Stimulated activated CD4-positive, alpha-beta T cell treated with anti-CD3 and anti-CD28 coated beads, Interleukin-12 subunit alpha, Interleukin-12 subunit beta, amount 100 ng/mL, for 4 hours (primary cell): ENCODE measurements around the gene ZNF524.
A peak's percentile ranks its signal among the peaks of the same experiment; 100 is the strongest.

Experiments
- DNase-seq: peaks from one replicate; pipeline ENCODE4 v3.0.0-alpha.2; 2020

The ZNF524 gene

DNA sequence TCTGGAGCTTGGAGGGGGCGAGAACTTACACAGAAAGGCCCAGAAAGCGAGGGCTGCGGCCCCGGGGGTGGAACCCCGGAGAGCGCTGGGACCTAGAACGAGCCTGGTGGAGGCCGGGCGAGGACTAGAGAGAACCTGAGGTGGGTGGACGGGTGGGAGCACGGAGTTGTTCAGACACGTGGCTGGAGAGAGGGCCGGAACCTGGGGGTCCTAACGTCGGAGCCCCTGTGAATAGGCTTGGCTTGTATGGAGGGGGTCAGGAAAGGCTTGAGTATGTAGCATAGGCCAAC is 43.7 kb downstream of the ZNF524 start:
- no peak for DNase-seq

DNA sequence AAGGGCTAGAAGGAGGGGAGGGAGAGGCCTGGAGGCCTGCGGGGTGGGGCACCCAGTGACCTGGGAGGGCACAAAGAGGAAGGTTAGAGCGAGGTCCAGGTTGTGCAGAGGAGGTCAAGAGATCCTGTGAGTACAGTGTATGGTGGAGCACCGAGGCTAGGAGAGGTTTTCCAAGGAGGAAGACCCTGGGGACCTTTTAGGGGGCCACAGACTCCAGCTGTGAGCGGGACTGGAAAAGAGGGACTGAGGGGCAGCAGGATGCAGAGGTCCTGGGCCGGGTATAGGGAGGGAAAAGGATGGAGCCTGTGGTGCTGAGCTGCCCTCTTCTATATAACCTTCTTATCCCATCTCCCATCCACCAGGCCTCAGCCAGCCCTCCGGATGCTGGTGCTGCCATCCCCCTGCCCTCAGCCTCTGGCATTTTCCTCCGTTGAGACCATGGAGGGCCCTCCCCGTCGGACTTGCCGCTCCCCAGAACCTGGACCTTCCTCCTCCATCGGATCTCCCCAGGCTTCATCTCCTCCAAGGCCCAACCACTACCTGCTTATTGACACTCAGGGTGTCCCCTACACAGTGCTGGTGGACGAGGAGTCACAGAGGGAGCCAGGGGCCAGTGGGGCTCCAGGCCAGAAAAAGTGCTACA is 44.2 kb downstream of the ZNF524 start:
- DNase-seq = no peak

DNA sequence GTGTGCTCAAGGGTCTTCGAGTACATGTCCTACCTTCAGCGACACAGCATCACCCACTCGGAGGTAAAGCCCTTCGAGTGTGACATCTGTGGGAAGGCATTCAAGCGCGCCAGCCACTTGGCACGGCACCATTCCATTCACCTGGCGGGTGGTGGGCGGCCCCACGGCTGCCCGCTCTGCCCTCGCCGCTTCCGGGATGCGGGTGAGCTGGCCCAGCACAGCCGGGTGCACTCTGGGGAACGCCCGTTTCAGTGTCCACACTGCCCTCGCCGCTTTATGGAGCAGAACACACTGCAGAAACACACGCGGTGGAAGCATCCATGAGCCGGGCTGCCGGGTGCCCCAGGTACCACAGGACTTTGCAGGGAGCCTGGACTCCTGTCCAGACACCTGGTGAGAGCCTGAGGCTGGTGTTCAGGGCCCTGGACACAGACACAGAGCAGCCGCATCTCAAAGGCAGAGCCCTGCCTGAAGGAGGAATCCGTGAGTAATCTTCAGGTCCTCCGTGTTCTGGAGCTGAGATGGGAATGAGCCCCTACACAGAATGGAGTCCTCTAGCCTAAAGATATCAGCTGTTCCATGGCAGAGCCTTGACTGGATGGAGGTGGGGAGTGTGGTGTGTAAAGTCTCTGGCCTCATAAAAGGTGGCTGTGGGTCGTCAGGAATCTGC is 44.9 kb downstream of the ZNF524 start:
- no peak for DNase-seq

DNA sequence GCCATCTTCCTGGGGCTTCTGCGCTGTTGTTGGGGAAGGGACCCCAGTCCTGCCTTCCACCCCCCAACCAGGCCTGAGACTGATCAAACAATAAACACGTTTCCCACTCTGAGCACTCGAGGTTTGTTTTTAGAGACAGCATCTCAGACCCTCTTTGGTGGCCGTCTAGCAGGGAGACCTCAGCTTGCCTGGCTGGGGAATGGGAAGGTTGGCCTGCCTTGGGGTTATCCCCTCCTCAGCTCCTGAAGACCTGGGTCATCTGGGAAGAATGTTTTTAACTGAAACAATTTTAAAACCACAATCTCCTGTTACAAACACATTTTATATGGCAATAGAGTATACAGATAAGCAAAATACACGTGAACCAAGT is 45.4 kb downstream of the ZNF524 start:
- no peak for DNase-seq

DNA sequence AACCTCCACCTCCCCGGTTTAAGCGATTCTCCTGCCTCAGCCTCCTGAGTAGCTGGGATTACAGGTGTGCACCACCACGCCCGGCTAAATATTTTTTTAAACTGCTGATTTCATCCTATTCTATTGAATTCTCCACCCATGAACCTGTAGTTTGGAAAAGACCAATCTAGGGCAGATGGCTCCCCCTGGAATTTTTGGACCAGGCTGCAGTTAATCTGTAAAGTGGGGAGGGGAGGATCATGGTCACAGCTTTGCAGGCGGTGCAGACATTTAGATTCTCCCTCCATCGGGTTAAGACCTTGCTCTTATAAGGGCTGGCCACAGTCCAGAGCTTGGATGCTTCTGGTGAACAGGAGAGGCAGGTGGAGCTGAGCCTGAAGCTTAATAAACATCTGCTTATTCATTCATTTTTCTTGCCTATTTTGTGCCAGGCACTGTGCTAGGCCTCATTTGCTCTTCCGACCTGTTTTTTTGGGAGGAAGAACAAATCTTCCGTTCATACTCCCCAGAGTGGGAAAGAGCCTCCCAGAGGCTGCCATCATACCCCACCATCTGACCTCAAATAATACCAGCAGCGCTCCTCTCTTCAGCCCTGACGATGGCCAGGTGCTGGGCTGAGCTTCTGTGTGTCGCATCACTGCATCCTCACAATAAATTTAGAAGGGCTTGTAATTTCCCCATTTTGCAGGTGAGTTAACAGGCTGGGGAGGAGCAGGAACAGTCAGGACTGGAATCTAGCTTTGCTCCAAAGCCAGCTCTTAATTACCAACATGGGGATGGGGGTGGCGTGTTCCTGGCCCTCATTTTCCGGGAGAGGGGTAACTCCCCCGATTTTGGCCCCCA is 47.0 kb downstream of the ZNF524 start:
- no peak for DNase-seq

DNA sequence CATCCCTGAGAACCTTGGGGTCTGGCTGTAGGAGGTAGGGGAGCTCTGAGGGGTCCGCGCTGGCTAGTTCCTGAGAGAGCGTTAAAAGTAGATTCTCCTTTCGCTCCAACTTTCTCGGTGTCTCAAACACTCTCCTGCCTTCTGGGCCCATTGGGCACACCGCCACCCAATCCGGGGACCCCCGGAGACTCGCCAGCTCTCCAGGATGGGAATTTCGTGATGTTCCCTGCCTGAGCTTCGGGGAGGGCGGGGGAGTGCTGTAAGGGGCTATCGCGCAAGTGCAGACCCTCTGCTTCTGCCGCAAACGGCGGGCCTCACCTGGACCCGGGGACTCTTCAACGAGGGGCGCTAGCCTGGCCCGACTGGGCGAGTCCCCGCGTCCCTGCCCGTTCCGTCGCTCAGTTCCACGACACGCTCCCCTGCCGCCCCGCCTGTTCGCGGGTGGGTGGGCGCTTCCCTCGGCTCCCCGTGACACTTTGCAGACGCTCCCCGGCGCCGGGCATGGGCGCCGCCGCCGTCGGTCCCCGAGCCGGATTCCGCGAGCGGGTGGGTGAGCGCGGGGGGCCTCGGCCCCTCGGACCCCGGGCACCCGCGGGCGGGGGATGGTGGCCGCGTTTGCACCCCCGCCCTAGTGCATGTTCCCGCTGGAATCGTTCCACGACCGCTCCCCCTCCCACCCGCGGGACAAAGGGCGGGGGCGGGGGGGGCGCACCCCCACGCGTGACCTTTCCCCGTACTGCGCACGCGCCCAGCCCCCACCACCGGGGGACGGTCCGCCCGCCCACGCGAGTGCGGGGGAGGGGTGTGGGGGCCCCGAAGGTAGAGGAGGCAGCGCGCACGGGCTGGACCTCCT is 47.9 kb downstream of the ZNF524 start, which contains the start of gene CCDC106:
TSS of gene CCDC106 (plus strand) at position 481 of the 853 bp plus-strand sequence. CDS start 835 bp downstream, outside the sequence.
- DNase-seq = peak; percentile 52

DNA sequence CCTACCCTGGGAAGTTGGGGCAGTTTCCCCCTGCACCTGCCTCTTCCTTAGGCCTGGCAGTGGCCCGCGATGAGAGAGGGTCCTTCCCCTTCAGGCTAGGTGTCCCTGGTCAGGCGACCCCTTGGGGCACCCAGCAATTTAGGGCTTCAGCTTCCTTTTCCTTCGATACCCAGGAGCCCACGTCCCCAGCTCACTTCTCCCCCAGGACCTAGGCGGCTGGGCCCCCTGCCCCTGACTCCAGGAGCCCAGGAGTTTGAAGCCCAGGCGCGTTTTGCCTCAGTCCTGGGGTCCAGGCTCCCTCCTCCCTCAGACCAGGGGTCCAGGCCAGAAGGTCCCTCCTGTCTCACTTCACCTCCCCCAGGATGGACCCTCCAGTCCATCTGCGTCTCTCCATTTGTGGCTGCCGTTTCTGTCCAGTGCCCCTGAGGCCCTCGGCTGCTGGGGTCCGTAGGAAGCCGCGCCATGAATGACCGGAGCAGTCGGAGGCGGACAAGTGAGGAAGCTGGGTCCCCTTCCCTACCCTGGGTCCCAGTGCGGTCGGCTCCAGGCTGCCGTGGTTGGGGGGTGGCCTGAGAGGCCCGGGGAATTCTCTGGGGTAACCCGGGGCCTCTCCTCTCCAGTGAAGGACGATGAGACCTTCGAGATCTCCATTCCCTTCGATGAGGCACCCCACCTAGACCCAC is 48.6 kb downstream of the ZNF524 start:
- no peak for DNase-seq

DNA sequence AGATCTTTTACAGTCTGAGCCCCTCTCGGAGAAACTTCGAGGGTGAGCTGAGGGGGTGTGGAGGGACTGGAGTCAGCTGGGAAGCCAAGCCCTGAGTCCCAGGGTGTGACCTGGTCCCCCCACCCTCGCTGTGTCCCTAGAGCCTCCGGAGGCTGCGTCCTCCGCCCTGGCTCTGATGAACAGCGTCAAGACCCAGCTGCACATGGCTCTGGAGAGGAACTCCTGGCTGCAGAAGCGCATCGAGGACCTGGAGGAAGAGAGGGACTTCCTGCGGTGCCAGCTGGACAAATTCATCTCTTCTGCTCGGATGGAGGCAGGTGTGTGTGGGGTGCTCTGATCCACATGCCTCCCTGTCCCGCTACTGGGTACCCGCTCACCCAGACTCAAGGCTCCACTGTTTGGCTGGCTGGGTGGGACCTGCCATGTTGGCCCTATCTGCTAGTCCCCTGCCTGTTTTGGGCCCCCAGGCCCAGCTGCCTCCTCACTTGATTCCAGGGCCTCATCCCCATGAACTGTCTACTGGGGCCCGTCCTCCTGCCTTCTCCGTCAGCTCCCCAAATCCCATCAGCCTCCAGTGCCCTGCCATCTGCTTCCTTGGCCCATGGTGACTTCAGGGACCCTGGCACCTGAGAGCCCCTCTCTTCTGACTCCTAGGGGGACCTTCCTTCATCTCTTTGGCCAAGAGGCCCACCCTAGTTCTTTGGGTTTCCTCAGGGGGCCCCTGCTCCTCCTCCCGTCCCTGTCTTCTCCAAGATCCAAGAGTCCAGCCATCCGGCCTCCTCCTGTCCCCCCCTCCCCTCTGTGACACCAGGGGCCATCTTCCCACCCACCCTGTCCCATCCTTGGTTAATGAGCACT is 49.4 kb downstream of the ZNF524 start:
- no peak for DNase-seq

DNA sequence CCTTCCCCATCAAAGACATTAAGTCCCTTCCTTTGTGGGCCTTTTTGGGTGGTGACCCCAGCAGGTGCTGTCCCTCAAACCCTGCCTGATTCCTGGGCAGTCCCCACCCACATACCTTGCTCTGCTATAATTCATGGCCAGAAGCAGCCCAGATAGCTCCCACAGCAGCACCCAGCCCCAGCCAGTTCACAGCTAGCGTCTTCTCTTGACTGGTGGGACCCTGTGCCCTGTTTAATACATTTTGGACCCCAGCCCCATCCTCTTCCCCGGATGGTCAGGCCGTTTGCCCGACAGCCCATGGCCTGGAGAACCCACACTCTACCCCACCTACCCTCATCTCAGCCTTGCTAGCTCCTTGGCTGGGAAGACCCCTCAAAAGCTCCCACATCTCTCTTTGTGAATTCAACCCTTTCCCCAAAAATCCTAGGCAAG is 50.1 kb downstream of the ZNF524 start:
- DNase-seq = no peak

DNA sequence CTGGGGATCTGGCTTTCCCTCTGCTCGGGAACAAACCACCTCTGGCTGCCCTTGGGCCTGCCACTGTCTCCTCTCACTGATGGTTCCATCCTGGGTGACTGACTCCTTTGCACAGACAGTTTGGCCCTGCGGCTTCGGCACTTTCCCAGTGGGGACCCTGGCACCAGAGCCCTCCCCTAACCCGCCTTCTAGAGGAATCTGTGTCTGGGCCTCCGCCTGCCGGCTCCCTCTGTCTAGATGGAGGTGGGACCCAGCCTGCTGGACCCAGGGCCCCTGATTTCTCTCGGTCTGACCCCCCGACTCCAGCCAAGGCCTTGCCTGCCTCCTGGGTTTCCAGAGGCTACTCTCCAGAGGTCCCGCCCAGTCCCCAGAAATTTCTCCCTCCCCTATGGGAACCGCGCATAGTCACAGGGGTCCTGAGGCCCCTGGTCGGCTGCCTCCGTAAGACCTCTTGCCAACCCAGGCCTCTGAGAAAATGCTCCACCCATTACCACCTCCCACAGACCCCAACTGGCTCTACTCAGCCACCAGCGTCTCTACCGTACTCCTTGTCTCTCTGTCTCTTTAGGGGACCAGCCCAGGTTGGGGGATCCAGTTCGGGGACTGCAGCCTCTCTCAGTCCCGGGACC is 50.6 kb downstream of the ZNF524 start:
- DNase-seq = no peak

DNA sequence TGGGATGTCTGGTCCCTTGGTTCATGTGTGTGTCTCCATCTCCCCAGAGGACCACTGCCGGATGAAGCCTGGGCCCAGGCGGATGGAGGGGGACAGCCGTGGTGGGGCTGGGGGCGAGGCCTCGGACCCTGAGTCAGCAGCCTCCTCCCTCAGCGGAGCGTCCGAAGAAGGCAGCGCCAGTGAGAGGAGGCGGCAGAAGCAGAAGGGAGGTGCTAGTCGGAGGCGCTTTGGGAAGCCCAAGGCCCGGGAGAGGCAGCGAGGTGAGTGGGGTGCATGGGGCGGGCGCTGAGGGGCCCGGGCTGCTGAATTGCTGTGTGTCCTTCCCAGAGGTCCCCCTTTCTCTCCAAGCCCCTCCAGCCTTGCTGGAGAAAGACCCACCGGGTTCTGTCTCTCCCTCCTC is 51.1 kb downstream of the ZNF524 start:
- no peak for DNase-seq

DNA sequence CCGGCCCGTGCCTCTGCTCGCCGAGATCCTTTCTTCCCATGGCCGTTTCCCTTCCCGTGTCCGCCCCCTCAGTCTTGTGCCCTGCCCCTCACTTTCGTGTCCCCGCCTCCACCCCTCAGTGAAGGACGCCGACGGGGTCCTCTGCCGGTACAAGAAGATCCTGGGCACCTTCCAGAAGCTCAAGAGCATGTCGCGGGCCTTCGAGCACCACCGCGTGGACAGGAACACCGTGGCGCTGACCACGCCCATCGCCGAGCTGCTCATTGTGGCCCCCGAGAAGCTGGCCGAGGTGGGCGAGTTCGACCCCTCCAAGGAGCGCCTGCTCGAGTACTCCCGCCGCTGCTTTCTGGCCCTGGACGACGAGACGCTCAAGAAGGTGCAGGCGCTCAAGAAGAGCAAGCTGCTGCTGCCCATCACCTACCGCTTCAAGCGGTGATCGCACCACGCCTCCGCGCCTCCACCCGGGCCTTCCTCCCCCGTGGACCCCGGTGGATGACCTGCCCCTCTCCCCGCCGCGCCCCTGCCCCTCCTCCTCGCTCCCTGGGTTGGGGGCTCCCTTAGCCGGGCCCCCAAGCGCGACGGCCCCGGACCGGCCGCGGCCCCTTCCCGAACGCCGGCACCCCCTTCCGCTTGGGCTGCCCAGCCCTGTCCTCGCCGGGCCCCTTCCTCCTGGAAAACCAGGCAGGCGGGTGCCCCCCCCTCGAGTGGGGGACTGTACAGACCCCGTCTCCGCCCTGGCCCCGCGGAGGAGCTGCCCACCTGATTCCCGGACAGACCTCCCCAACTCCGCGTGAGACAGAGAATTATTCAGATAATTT is 52.4 kb downstream of the ZNF524 start:
- DNase-seq = no peak
